ENCODE measurements around the gene FAT1. TPM values are rescaled to one million over a fixed set of nuclear protein-coding genes. Genes with fewer than 3 reads are reported as not detected.
A peak's percentile ranks its signal among the peaks of the same experiment; 100 is the strongest.

Gene FAT1
- total and polyA plus RNA-seq, 9 of the 15 experiments (the other 6 are each of a cell fraction or from before 2014, with no cell fraction given), result 6.0 to 38.4 (median 21.4) TPM

GRCh38 chr4:186693159-186693815 is 30.4 kb downstream of the FAT1 start:
- intact Hi-C loops (cut with micrococcal nuclease), result no loop called here
- peak; percentile 75 for FAIRE-seq
- in situ Hi-C loops (cut with MboI), result no loop called here
- TF ChIP-seq JUND (IDR thresholded peaks at IDR 0.05; ENCODE audit: borderline replicate concordance, low read depth, low read length) (peak; percentile 78), JUND (tag; IDR thresholded peaks at IDR 0.05; ENCODE audit: borderline replicate concordance, low read depth, low read length) (peak; percentile 78; the same call in 2 of the 3 replicates), NFIC (IDR thresholded peaks at IDR 0.05) (peak; percentile 60), SIX5 (IDR thresholded peaks at IDR 0.05; ENCODE audit: borderline replicate concordance in 1 of 2, insufficient read depth in 1 of 2, low read depth in 1 of 2, low read length in 2 of 2) (no peak), CBX8 (IDR thresholded peaks at IDR 0.05; ENCODE audit: borderline replicate concordance, extremely low read depth, low read depth, low read length, poor library complexity, severe bottlenecking) (no peak), ELF1 (tag; IDR thresholded peaks at IDR 0.05) (no peak), ATF7 (IDR thresholded peaks at IDR 0.05) (0 out of 2 replicates have a peak, but pooled peaks have one; percentile 16), MAX (CRISPR knock-in tag; IDR thresholded peaks at IDR 0.05) (peak; percentile 59), TFAP4 (CRISPR knock-in tag; IDR thresholded peaks at IDR 0.05; ENCODE audit: borderline replicate concordance) (peak; percentile 73; the same call in 1 of the 2 replicates), PPARD (CRISPR knock-in tag; IDR thresholded peaks at IDR 0.05) (no peak), ZFX (CRISPR knock-in tag; IDR thresholded peaks at IDR 0.05) (peak; percentile 70), ZNF354B (CRISPR knock-in tag; IDR thresholded peaks at IDR 0.05) (no peak), NUFIP1 (IDR thresholded peaks at IDR 0.05; ENCODE audit: partially characterized antibody) (no peak), TRIM25 (IDR thresholded peaks at IDR 0.05; ENCODE audit: borderline replicate concordance) (no peak), ATF3 (IDR thresholded peaks at IDR 0.05) (peak; percentile 36; the same call in 1 of the 2 replicates), ATF3 (CRISPR knock-in tag; conservative IDR thresholded peaks at IDR 0.05) (no peak), NEUROD1 (IDR thresholded peaks at IDR 0.05; ENCODE audit: borderline replicate concordance, low read depth, low read length, partially characterized antibody) (no peak)

More at GRCh38 chr4:186693159-186693815, 30.4 kb downstream of the FAT1 start:
- H4K20me1 ChIP-seq (replicated peaks; ENCODE audit: control insufficient read depth, insufficient read depth, low read length), result no peaks in the 10 kb centered on the region
- ChIA-PET POLR2A (interaction anchor here (0.6 to 1.0 kb wide), 2 partner anchors 9 to 62 kb away, joined by 3 to 4 read pairs; no protein-coding TSS in a partner anchor), CTCF (ENCODE audit: low intra/inter-chr PET ratio) (no interaction called here)
- H2AFZ ChIP-seq (ENCODE audit: low read depth, low read length), result peak overlapping the region; percentile 67; the same call in 1 of the 2 replicates
- no peak overlapping the region; the same call in 2 of the 3 replicates for H3K27ac ChIP-seq (ENCODE audit: extremely low read depth, low read depth, low read length)
- H3K4me1 ChIP-seq (replicated peaks in 1 of 2; ENCODE audit: control insufficient read depth in 2 of 2, insufficient read depth in 2 of 2, low read length in 2 of 2), result peaks cover 4 to 8% of the 10 kb centered on the region in 2 experiments; a peak in 3 of 5 replicates
- peak; percentile 27 to 73 (median 44) for DNase-seq (ENCODE audit: extremely low read depth in 1 of 4, low spot score in 3 of 4)
- BruUV-seq (replicated peaks), result no TSS peak
- WGBS (ENCODE audit: insufficient coverage, low coverage, missing lambda C conversion rate), result 4% methylated on average over 15 of the region's 17 CpGs
- no peaks in the 10 kb centered on the region for H3K27me3 ChIP-seq (ENCODE audit: control insufficient read depth in 2 of 2, insufficient read depth in 2 of 2, low read length in 2 of 2)
- no peaks in the 10 kb centered on the region for H3K79me2 ChIP-seq (ENCODE audit: control insufficient read depth, insufficient read depth, low read length)
- H3K4me2 ChIP-seq (ENCODE audit: insufficient read depth, low read length), result peak overlapping the region; percentile 57; the same call in 1 of the 2 replicates
- peak overlapping the region in 1 of 2 experiments; percentile 83; a peak in 2 of 4 replicates for H3K9ac ChIP-seq (ENCODE audit: insufficient read depth in 1 of 2, low read depth in 2 of 2, low read length in 2 of 2)
- H3K36me3 ChIP-seq (ENCODE audit: control insufficient read depth, insufficient read depth, low read length), result no peaks in the 10 kb centered on the region
- H3K4me3 ChIP-seq, result no peak overlapping the region
- ATAC-seq, result peak; percentile 76
- no peaks in the 10 kb centered on the region for H3K9me3 ChIP-seq (replicated peaks; ENCODE audit: control insufficient read depth, insufficient read depth, low read depth, low read length)
- H3K9me1 ChIP-seq (ENCODE audit: control insufficient read depth, insufficient read depth, low read length), result no peaks in the 10 kb centered on the region
